ENCODE results near the gene ADGRF1.

The ADGRF1 gene

DNA sequence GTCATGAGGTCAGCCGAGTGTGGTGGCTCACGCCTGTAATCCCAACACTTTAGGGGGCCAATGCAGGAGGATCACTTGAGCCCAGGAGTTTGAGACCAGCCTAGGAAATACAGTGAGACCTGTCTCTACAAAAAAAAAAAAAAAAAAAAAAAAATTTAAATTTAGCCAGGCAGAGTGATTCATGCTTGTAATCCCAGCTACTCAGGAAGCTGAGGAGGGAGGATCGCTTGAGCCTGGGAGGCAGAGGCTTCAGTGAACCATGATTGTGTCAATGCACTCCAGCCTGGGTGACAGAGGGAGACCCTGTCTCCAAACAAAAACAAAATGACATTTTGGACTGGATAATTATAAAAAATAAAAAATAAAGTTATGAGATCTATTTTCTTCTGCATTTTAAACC lies 56.2 kb downstream of the ADGRF1 start:
- no peak for DNase-seq (ENCODE audit: low spot score)
- TF ChIP-seq, protein P1, sequence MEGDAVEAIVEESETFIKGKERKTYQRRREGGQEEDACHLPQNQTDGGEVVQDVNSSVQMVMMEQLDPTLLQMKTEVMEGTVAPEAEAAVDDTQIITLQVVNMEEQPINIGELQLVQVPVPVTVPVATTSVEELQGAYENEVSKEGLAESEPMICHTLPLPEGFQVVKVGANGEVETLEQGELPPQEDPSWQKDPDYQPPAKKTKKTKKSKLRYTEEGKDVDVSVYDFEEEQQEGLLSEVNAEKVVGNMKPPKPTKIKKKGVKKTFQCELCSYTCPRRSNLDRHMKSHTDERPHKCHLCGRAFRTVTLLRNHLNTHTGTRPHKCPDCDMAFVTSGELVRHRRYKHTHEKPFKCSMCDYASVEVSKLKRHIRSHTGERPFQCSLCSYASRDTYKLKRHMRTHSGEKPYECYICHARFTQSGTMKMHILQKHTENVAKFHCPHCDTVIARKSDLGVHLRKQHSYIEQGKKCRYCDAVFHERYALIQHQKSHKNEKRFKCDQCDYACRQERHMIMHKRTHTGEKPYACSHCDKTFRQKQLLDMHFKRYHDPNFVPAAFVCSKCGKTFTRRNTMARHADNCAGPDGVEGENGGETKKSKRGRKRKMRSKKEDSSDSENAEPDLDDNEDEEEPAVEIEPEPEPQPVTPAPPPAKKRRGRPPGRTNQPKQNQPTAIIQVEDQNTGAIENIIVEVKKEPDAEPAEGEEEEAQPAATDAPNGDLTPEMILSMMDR (IDR thresholded peaks at IDR 0.05): no peak
- no peak overlapping the region for H3K27ac ChIP-seq
- H3K4me3 ChIP-seq: no peak overlapping the region

DNA sequence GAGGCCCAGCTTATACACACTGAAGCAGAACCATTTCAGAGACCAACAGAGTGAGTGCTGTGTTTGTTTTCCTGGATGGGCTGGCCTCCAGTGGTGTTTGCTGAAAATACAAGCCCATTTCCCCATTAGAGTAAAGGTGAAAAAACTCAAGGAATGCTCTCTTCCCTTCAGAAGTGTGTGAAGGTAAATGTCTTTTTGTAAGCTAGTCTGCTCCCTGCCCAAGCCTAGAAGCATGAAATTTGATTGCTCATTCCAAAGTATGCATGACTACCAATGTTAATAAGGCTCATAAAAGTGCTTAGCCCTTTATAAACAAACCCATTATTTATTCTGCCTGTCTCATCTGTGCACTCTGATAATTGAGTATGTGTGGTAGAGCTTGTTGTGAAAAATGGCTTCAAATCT lies 59.1 kb downstream of the ADGRF1 start:
- Histone ChIP-seq H3K27ac (no peak overlapping the region), H3K4me3 (no peak overlapping the region)
- TF ChIP-seq, protein P1 (IDR thresholded peaks at IDR 0.05): no peak
- DNase-seq (ENCODE audit: low spot score): no peak

DNA sequence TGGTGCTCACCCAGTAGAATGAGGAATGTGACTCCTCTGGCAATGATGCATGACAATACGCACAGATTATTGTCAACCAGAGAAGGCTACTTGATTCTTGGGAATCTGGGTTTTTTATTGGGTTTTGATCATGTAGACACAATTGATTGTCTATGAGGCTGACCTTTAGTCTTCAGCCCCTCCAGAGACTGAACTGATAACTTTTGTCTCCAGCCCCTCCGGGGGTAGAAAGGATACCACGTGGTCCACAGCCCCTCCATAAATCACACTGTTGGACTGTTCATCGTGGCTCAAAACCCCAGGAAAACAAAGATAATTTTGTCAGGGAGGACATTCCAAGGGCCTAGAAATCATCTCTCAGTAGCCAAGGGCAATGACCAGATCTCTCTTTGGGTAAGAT lies 62.9 kb downstream of the ADGRF1 start:
- no peak overlapping the region for H3K27ac ChIP-seq
- no peak overlapping the region for H3K4me3 ChIP-seq
- TF ChIP-seq, protein P1 (IDR thresholded peaks at IDR 0.05): no peak
- DNase-seq (ENCODE audit: low spot score): no peak

DNA sequence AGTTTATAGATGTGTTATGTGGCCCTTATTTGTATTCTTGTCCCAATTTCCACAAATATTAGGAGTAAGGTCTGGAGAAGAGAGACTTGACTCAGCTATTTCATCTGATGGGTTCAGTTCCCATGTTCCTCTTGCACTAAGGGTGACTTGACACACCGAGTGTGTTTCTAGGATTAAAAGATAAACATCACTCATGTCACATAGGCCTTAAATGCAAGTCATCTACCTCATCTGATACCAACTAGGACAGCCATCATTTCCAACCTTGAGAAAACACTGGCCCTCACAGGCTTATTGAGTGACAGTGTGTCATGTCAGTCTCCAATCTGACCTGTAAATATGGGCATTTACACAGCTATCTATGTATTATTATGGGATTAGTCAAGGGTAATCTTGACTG lies 67.3 kb downstream of the ADGRF1 start:
- Histone ChIP-seq H3K4me3 (no peak overlapping the region), H3K27ac (no peak overlapping the region)
- TF ChIP-seq, protein P1 (IDR thresholded peaks at IDR 0.05): no peak
- DNase-seq (ENCODE audit: low spot score): no peak

DNA sequence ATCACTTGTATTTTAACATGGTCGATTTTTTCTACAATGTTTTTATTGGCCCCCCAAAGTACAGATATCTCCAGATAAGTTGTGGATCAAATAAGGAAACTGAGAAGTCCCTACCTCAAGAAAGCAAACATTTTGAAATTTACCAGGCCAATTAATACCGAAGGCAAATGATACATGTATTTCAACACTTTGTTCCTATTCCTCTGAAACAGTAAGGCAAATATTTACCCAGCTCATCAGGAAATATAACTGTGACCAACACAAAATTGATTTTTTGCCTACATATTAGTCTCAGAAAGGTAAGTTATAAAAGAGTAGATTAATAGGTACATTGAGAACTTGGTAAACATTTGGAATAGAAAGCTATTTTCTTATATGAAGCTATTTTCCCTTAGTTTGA lies 69.1 kb downstream of the ADGRF1 start:
- DNase-seq (ENCODE audit: low spot score): no peak
- TF ChIP-seq, protein P1 (IDR thresholded peaks at IDR 0.05): no peak
- no peak overlapping the region for H3K4me3 ChIP-seq
- no peak overlapping the region for H3K27ac ChIP-seq

DNA sequence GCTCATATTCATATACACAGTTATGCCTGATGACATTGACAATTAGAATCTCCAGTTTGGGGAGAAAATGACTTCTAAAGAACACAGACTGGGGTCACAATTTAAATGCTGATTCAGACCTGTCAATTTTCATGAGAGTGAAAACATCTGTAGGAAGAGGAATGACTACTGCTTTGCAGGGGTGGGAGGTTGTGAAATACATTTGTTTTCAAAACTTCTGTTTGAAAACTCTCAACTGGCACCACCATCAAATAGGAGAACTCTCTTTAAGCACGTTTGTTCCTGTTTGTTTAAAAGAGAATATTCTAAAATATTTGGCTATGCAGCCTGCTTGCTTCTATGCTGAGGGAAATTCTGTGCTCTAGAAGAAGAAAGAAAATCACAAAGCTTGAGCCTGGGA lies 69.6 kb downstream of the ADGRF1 start:
- no peak for DNase-seq (ENCODE audit: low spot score)
- TF ChIP-seq, protein P1 (IDR thresholded peaks at IDR 0.05): no peak
- Histone ChIP-seq H3K27ac (no peak overlapping the region), H3K4me3 (no peak overlapping the region)

DNA sequence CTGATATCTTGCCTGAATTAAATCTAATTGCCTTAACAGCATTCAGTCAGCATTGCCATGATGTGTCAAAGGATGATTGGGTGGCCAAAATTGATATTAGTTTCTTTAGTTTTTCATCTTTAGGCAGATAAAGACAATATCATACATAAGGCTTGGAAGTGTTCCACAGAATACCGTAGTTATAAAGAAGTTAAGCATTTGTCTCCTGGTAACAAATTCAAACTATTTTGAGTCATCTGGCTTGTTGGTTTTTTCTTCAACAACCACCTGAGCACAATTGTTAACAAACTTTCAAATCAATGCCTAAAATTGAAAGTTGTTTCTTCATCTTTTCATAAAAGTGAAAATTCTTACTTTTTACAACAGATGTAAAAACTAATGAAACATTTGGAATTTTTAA lies 72.9 kb downstream of the ADGRF1 start:
- Histone ChIP-seq H3K4me3 (no peak overlapping the region), H3K27ac (no peak overlapping the region)
- TF ChIP-seq, protein P1 (IDR thresholded peaks at IDR 0.05): no peak
- DNase-seq (ENCODE audit: low spot score): no peak

Data from coronary artery (tissue), 2 donors.